22Rv1 (cell line): ENCODE data around the gene CDH16.

Experiments
- ZFX ChIP-seq: fragments of 450-650 bp; IDR thresholded peaks from 2 replicates; pipeline ENCODE4 v1.6.1; 2017; ENCODE audit warnings: antibody characterized with exemption, borderline replicate concordance
- TF ChIP-seq, protein P1 (sequence below): fragments of 450-650 bp; IDR thresholded peaks from 2 replicates; pipeline ENCODE4 v1.5.1; 2017; ENCODE audit warnings: mild to moderate bottlenecking

- TF ChIP-seq, protein P1, sequence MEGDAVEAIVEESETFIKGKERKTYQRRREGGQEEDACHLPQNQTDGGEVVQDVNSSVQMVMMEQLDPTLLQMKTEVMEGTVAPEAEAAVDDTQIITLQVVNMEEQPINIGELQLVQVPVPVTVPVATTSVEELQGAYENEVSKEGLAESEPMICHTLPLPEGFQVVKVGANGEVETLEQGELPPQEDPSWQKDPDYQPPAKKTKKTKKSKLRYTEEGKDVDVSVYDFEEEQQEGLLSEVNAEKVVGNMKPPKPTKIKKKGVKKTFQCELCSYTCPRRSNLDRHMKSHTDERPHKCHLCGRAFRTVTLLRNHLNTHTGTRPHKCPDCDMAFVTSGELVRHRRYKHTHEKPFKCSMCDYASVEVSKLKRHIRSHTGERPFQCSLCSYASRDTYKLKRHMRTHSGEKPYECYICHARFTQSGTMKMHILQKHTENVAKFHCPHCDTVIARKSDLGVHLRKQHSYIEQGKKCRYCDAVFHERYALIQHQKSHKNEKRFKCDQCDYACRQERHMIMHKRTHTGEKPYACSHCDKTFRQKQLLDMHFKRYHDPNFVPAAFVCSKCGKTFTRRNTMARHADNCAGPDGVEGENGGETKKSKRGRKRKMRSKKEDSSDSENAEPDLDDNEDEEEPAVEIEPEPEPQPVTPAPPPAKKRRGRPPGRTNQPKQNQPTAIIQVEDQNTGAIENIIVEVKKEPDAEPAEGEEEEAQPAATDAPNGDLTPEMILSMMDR, result no peak
- TF ChIP-seq ZFX, result no peak
Measured at GRCh38 chr16:66890799-66891198, 27.9 kb downstream of the CDH16 start.
